Measurements from ENCODE around the gene KLF14.

- no peak for TF ChIP-seq CCAR2 (IDR thresholded peaks at IDR 0.05; ENCODE audit: low read depth, low read length)
- no peak for TF ChIP-seq CBFB (CRISPR knock-in tag; IDR thresholded peaks at IDR 0.05)
- no peak for TF ChIP-seq CTCF (IDR thresholded peaks at IDR 0.05 in 2 of 3, conservative IDR thresholded peaks at IDR 0.05 in 1 of 3; ENCODE audit: insufficient read depth in 2 of 3, low read depth in 1 of 3, low read length in 3 of 3)
- no peak for TF ChIP-seq E2F6 (IDR thresholded peaks at IDR 0.05; ENCODE audit: borderline replicate concordance in 1 of 2, extremely low read depth in 1 of 2, insufficient read depth in 1 of 2, insufficient read length in 1 of 2, low read depth in 1 of 2, low read length in 1 of 2, poor library complexity in 1 of 2, severe bottlenecking in 1 of 2)
- no peak for TF ChIP-seq GABPA (tag; conservative IDR thresholded peaks at IDR 0.05; ENCODE audit: low read depth)
- TF ChIP-seq BRD4 (IDR thresholded peaks at IDR 0.05): no peak
Measured at GRCh38 chr7:130756316-130756715, 22.3 kb upstream of the KLF14 start.
